ENCODE results near the gene STYX.

DNA sequence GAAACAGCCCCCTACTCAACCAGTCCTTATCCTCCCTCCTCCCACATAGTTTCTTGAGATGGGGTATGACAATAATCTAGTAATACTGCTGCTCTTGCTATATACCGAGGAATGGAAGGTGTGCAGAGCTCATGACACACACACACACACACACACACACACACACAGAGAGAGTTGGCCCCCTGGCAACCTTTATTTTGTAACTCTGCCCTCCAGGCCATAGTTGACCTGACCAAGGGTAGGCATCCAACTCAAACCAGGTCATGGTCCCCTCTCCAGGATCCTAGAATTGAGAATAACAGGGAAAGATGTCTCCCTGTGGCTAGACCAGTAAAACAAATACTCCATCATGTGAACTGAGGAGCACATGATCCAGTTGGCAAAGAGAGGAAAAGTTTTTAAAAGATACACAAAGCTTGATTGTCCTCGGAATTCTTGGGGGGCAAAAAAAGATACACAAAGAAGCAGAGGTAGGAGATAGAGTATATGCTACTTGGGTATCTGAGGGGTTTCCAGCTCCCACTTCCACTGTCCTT, 45.9 kb upstream of the STYX start:
- TF ChIP-seq, protein P1, sequence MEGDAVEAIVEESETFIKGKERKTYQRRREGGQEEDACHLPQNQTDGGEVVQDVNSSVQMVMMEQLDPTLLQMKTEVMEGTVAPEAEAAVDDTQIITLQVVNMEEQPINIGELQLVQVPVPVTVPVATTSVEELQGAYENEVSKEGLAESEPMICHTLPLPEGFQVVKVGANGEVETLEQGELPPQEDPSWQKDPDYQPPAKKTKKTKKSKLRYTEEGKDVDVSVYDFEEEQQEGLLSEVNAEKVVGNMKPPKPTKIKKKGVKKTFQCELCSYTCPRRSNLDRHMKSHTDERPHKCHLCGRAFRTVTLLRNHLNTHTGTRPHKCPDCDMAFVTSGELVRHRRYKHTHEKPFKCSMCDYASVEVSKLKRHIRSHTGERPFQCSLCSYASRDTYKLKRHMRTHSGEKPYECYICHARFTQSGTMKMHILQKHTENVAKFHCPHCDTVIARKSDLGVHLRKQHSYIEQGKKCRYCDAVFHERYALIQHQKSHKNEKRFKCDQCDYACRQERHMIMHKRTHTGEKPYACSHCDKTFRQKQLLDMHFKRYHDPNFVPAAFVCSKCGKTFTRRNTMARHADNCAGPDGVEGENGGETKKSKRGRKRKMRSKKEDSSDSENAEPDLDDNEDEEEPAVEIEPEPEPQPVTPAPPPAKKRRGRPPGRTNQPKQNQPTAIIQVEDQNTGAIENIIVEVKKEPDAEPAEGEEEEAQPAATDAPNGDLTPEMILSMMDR (IDR thresholded peaks at IDR 0.05), result no peak
- no peak for TF ChIP-seq POLR2A (IDR thresholded peaks at IDR 0.05)
